GM23338 (cell line): ENCODE measurements around the gene FCN2. TPM values are rescaled to one million over a fixed set of nuclear protein-coding genes. Genes with fewer than 3 reads are reported as not detected.

ENCODE experiments used
- ATAC-seq: fragments of 200-7000 bp; cut with Tn5 transposase; 3 replicates; pipeline ENCODE4 v1.9.1; 2020
- DNase-seq: peaks from one replicate; pipeline ENCODE4 v3.0.0-alpha.2; 2015; ENCODE audit warnings: low spot score
- H2AFZ ChIP-seq: fragments of 200-600 bp; sonication (generic); 2 replicates; pipeline ENCODE4 v1.8.0; 2016; ENCODE audit warnings: antibody characterized with exemption, mild to moderate bottlenecking, moderate library complexity
- H3F3A ChIP-seq: fragments of 200-600 bp; sonication (generic); replicated peaks from 2 replicates; pipeline ENCODE4 v1.8.0; 2017; ENCODE audit warnings: antibody characterized with exemption, mixed run types, low read depth
- H3K27ac ChIP-seq: fragments of 200-600 bp; sonication (generic); 2 replicates; pipeline ENCODE4 v1.6.1; 2016; ENCODE audit warnings: low read depth
- H3K27me3 ChIP-seq: fragments of 200-600 bp; sonication (generic); 2 replicates; pipeline ENCODE4 v1.8.0; 2016; ENCODE audit warnings: mild to moderate bottlenecking, mixed run types, moderate library complexity; ENCODE audit not compliant: insufficient read depth
- H3K36me3 ChIP-seq: fragments of 200-600 bp; sonication (generic); 2 replicates; pipeline ENCODE4 v1.8.0; 2016; ENCODE audit warnings: mild to moderate bottlenecking; ENCODE audit not compliant: insufficient read depth
- H3K4me1 ChIP-seq: fragments of 200-600 bp; sonication (generic); 2 replicates; pipeline ENCODE4 v1.8.0; 2016; ENCODE audit warnings: mild to moderate bottlenecking, moderate library complexity; ENCODE audit not compliant: insufficient read depth
- H3K4me2 ChIP-seq: fragments of 200-600 bp; sonication (generic); 2 replicates; pipeline ENCODE4 v1.7.1; 2017; ENCODE audit warnings: mixed run types
- H3K4me3 ChIP-seq: fragments of 200-600 bp; sonication (generic); 2 replicates; pipeline ENCODE4 v1.6.1; 2016; ENCODE audit warnings: mixed run types
- H3K79me2 ChIP-seq: fragments of 200-600 bp; sonication (generic); replicated peaks from 2 replicates; pipeline ENCODE4 v1.8.0; 2017; ENCODE audit warnings: mild to moderate bottlenecking; ENCODE audit not compliant: insufficient read depth
- H3K9me2 ChIP-seq: fragments of 200-600 bp; sonication (generic); 2 replicates; pipeline ENCODE4 v1.8.0; 2017; ENCODE audit not compliant: insufficient read depth
- H4K20me1 ChIP-seq: fragments of 200-600 bp; sonication (generic); replicated peaks from 2 replicates; pipeline ENCODE4 v1.8.0; 2017; ENCODE audit warnings: mild to moderate bottlenecking; ENCODE audit not compliant: insufficient read depth
- H3K27ac Mint-ChIP-seq: 2 replicates; pipeline ENCODE4 v1.8.0; 2020; ENCODE audit warnings: inconsistent platforms, mild to moderate bottlenecking, moderate library complexity, mixed read lengths
- H3K27me3 Mint-ChIP-seq: 3 replicates; pipeline ENCODE4 v1.8.0; 2022; ENCODE audit warnings: low read depth, mild to moderate bottlenecking, moderate library complexity, mixed read lengths, inconsistent platforms; ENCODE audit not compliant: insufficient read depth, poor library complexity
- H3K36me3 Mint-ChIP-seq: 3 replicates; pipeline ENCODE4 v1.8.0; 2021; ENCODE audit warnings: low read depth, mild to moderate bottlenecking, inconsistent platforms, moderate library complexity, mixed read lengths
- H3K4me1 Mint-ChIP-seq: 3 replicates; pipeline ENCODE4 v1.8.0; 2020; ENCODE audit warnings: mild to moderate bottlenecking, inconsistent platforms, mixed read lengths
- H3K4me3 Mint-ChIP-seq: 3 replicates; pipeline ENCODE4 v1.8.0; 2021; ENCODE audit warnings: moderate library complexity, mild to moderate bottlenecking, inconsistent platforms, mixed read lengths
- H3K9me3 Mint-ChIP-seq: 3 replicates; pipeline ENCODE4 v1.8.0; 2020; ENCODE audit warnings: moderate library complexity, mild to moderate bottlenecking, inconsistent platforms, mixed read lengths
- CTCF ChIP-seq, 2 experiments: fragments of 200-600 bp in 1 of 2; sonication (generic) in 1 of 2; conservative IDR thresholded peaks; 2 replicates each; pipeline versions ENCODE4 v1.5.1 to v1.6.1; 2016 to 2017; ENCODE audit warnings: antibody characterized with exemption in 2 of 2, low read depth in 2 of 2, mild to moderate bottlenecking in 2 of 2, moderate library complexity in 1 of 2
- EZH2 ChIP-seq: fragments of 200-600 bp; sonication (generic); IDR thresholded peaks from one replicate; pipeline ENCODE4 v1.8.0; 2017; ENCODE audit warnings: antibody characterized with exemption, mild to moderate bottlenecking, low read depth; ENCODE audit not compliant: unreplicated experiment
- EZH2phosphoT487 ChIP-seq: fragments of 200-600 bp; sonication (generic); IDR thresholded peaks from one replicate; pipeline ENCODE4 v1.8.1; 2018; ENCODE audit warnings: antibody characterized with exemption; ENCODE audit not compliant: unreplicated experiment
- NANOG ChIP-seq: IDR thresholded peaks from 2 replicates; pipeline ENCODE4 v1.6.1; 2016; ENCODE audit warnings: antibody characterized with exemption, borderline replicate concordance
- POLR2AphosphoS5 ChIP-seq: IDR thresholded peaks from 2 replicates; pipeline ENCODE4 v1.6.1; 2016; ENCODE audit warnings: antibody characterized with exemption, low read depth
- ZNF114 ChIP-seq: fragments of 250-450 bp; sonication (Bioruptor Pico); IDR thresholded peaks from 2 replicates; pipeline ENCODE4 v1.5.0; 2020; ENCODE audit warnings: mild to moderate bottlenecking, moderate library complexity
- polyA plus RNA-seq: library from polyadenylated mRNA; unstranded; fragments of >200 nt; fragmentation: Nextera tagmentation; extraction: Ambion mirVana; gene quantifications from 2 replicates; pipeline ENCODE4 v1.2.1, GENCODE V29; 2016
- total RNA-seq: library from RNA; depleted of rRNA; stranded (reverse); fragments of >200 nt; shearing (Covaris generic); gene quantifications from 2 replicates; pipeline ENCODE4 v1.2.3, GENCODE V29; 2014
- TF ChIP-seq, protein P1 (sequence below): IDR thresholded peaks from 2 replicates; pipeline ENCODE4 v1.6.1; 2016; ENCODE audit warnings: antibody characterized with exemption
- TF ChIP-seq, protein P2 (sequence below): fragments of 250-450 bp; sonication (Bioruptor Pico); IDR thresholded peaks from 2 replicates; pipeline ENCODE4 v1.5.0; 2020; ENCODE audit warnings: mild to moderate bottlenecking, moderate library complexity

Gene FCN2
- total and polyA plus RNA-seq, 2 experiments from 2014 or later: not detected

GRCh38 chr9:134891053-134891452 is 10.4 kb downstream of the FCN2 start:
- DNase-seq (no peak), ATAC-seq (no peak)
- H3K27ac ChIP-seq: no peak overlapping the region
- no peaks in the 10 kb centered on the region for H3F3A ChIP-seq
- H3K27ac Mint-ChIP-seq: no peak overlapping the region
- H3K4me2 ChIP-seq: no peak overlapping the region
- no peaks in the 10 kb centered on the region for H3K27me3 ChIP-seq
- H3K4me1 ChIP-seq: no peaks in the 10 kb centered on the region
- H3K9me2 ChIP-seq: no peaks in the 10 kb centered on the region
- peaks cover 21% of the 10 kb centered on the region for H3K9me3 Mint-ChIP-seq
- no peak for TF ChIP-seq POLR2AphosphoS5
- TF ChIP-seq ZNF114: no peak
- no peak for TF ChIP-seq EZH2
- TF ChIP-seq, protein P1, sequence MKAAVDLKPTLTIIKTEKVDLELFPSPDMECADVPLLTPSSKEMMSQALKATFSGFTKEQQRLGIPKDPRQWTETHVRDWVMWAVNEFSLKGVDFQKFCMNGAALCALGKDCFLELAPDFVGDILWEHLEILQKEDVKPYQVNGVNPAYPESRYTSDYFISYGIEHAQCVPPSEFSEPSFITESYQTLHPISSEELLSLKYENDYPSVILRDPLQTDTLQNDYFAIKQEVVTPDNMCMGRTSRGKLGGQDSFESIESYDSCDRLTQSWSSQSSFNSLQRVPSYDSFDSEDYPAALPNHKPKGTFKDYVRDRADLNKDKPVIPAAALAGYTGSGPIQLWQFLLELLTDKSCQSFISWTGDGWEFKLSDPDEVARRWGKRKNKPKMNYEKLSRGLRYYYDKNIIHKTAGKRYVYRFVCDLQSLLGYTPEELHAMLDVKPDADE: no peak
- TF ChIP-seq, protein P2, sequence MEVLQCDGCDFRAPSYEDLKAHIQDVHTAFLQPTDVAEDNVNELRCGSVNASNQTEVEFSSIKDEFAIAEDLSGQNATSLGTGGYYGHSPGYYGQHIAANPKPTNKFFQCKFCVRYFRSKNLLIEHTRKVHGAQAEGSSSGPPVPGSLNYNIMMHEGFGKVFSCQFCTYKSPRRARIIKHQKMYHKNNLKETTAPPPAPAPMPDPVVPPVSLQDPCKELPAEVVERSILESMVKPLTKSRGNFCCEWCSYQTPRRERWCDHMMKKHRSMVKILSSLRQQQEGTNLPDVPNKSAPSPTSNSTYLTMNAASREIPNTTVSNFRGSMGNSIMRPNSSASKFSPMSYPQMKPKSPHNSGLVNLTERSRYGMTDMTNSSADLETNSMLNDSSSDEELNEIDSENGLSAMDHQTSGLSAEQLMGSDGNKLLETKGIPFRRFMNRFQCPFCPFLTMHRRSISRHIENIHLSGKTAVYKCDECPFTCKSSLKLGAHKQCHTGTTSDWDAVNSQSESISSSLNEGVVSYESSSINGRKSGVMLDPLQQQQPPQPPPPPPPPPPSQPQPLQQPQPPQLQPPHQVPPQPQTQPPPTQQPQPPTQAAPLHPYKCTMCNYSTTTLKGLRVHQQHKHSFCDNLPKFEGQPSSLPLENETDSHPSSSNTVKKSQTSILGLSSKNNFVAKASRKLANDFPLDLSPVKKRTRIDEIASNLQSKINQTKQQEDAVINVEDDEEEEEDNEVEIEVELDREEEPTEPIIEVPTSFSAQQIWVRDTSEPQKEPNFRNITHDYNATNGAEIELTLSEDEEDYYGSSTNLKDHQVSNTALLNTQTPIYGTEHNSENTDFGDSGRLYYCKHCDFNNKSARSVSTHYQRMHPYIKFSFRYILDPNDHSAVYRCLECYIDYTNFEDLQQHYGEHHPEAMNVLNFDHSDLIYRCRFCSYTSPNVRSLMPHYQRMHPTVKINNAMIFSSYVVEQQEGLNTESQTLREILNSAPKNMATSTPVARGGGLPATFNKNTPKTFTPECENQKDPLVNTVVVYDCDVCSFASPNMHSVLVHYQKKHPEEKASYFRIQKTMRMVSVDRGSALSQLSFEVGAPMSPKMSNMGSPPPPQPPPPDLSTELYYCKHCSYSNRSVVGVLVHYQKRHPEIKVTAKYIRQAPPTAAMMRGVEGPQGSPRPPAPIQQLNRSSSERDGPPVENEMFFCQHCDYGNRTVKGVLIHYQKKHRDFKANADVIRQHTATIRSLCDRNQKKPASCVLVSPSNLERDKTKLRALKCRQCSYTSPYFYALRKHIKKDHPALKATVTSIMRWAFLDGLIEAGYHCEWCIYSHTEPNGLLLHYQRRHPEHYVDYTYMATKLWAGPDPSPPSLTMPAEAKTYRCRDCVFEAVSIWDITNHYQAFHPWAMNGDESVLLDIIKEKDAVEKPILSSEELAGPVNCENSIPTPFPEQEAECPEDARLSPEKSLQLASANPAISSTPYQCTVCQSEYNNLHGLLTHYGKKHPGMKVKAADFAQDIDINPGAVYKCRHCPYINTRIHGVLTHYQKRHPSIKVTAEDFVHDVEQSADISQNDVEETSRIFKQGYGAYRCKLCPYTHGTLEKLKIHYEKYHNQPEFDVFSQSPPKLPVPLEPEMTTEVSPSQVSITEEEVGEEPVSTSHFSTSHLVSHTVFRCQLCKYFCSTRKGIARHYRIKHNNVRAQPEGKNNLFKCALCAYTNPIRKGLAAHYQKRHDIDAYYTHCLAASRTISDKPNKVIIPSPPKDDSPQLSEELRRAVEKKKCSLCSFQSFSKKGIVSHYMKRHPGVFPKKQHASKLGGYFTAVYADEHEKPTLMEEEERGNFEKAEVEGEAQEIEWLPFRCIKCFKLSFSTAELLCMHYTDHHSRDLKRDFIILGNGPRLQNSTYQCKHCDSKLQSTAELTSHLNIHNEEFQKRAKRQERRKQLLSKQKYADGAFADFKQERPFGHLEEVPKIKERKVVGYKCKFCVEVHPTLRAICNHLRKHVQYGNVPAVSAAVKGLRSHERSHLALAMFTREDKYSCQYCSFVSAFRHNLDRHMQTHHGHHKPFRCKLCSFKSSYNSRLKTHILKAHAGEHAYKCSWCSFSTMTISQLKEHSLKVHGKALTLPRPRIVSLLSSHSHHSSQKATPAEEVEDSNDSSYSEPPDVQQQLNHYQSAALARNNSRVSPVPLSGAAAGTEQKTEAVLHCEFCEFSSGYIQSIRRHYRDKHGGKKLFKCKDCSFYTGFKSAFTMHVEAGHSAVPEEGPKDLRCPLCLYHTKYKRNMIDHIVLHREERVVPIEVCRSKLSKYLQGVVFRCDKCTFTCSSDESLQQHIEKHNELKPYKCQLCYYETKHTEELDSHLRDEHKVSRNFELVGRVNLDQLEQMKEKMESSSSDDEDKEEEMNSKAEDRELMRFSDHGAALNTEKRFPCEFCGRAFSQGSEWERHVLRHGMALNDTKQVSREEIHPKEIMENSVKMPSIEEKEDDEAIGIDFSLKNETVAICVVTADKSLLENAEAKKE (CRISPR knock-in tag): no peak
- no peak for TF ChIP-seq EZH2phosphoT487
- TF ChIP-seq NANOG: no peak
- TF ChIP-seq CTCF (conservative IDR thresholded peaks at IDR 0.05; ENCODE audit: low read depth in 2 of 2): no peak
- no peak overlapping the region for H3K4me3 Mint-ChIP-seq
- H3K79me2 ChIP-seq: no peaks in the 10 kb centered on the region
- no peaks in the 10 kb centered on the region for H4K20me1 ChIP-seq
- H2AFZ ChIP-seq: no peak overlapping the region
- no peaks in the 10 kb centered on the region for H3K27me3 Mint-ChIP-seq
- H3K36me3 ChIP-seq: no peaks in the 10 kb centered on the region
- H3K4me1 Mint-ChIP-seq: no peaks in the 10 kb centered on the region
- no peak overlapping the region for H3K4me3 ChIP-seq
- peaks cover 11% of the 10 kb centered on the region; the same call in 1 of the 3 replicates for H3K36me3 Mint-ChIP-seq
